ENCODE results near the gene IL17REL.
"Not testable (repeated sequence)": the region's sequence is repeated elsewhere in the genome, so short reads cannot be mapped to it uniquely, and the experiment has no call there.

Gene IL17REL

GRCh38 chr22:49989826-49990225 is 22.7 kb downstream of the IL17REL start:
- not testable (repeated sequence) for DNase-seq (ENCODE audit: low read depth)

GRCh38 chr22:49986325-49986724 is 26.2 kb downstream of the IL17REL start:
- no peak for DNase-seq (ENCODE audit: low read depth)

GRCh38 chr22:49983148-49984042 is 29.2 kb downstream of the IL17REL start:
- DNase-seq (ENCODE audit: low read depth): no peak

GRCh38 chr22:49981799-49982198 is 30.8 kb downstream of the IL17REL start:
- DNase-seq (ENCODE audit: low read depth): not testable (repeated sequence)

- no peak for DNase-seq (ENCODE audit: low read depth)
Measured at GRCh38 chr22:49979587-49980264, 32.8 kb downstream of the IL17REL start.

GRCh38 chr22:49977578-49977977 is 35.0 kb downstream of the IL17REL start:
- DNase-seq (ENCODE audit: low read depth): no peak

- DNase-seq (ENCODE audit: low read depth): no peak
Measured at GRCh38 chr22:49976439-49977175, 36.0 kb downstream of the IL17REL start.

- DNase-seq (ENCODE audit: low read depth): no peak
Measured at GRCh38 chr22:49975543-49976389, 36.8 kb downstream of the IL17REL start.

GRCh38 chr22:49973018-49973961 is 39.3 kb downstream of the IL17REL start:
- DNase-seq (ENCODE audit: low read depth): no peak

GRCh38 chr22:49972163-49973017 is 40.2 kb downstream of the IL17REL start:
- DNase-seq (ENCODE audit: low read depth): no peak

GRCh38 chr22:49971232-49972162 is 41.1 kb downstream of the IL17REL start:
- no peak for DNase-seq (ENCODE audit: low read depth)

- DNase-seq (ENCODE audit: low read depth): peak; percentile 82
Measured at GRCh38 chr22:49970528-49971231, 41.9 kb downstream of the IL17REL start.

- no peak for DNase-seq (ENCODE audit: low read depth)
Measured at GRCh38 chr22:49969751-49970527, 42.6 kb downstream of the IL17REL start.

- DNase-seq (ENCODE audit: low read depth): no peak
Measured at GRCh38 chr22:49968831-49969661, 43.5 kb downstream of the IL17REL start.

GRCh38 chr22:49968313-49968830 is 44.2 kb downstream of the IL17REL start:
- no peak for DNase-seq (ENCODE audit: low read depth)

GRCh38 chr22:49967706-49968208 is 44.8 kb downstream of the IL17REL start:
- DNase-seq (ENCODE audit: low read depth): no peak
